Activated CD4-positive, alpha-beta T cell treated with anti-CD3 and anti-CD28 coated beads, Interleukin-10, Interleukin-2, amounts not matched to agents 100 ng/mL and 50 ng/mL, durations not matched to agents 16 hours and 8 hours (primary cell): ENCODE data around the gene GK2.

ENCODE experiments used
- DNase-seq: peaks from one replicate; pipeline ENCODE4 v3.0.0-alpha.2; 2020

Gene GK2

DNA sequence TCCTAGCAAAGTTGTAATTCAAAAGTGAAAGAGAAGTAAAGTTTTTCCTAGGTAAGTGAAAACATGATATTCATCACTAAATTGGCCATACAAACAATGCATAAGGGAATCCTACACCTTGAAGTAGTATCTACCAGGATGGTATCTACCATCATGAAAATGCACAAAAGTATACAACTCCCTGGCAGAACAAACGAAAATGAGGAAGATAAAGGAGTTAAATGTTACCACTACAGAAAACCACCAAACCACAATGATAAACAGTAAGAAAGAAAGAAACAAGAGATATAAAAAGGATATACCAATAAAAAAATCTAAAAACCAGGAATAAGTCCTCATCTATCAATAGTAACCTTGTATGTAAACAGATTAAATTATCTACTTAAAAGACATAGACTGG, 26.9 kb downstream of the GK2 start:
- DNase-seq: no peak

DNA sequence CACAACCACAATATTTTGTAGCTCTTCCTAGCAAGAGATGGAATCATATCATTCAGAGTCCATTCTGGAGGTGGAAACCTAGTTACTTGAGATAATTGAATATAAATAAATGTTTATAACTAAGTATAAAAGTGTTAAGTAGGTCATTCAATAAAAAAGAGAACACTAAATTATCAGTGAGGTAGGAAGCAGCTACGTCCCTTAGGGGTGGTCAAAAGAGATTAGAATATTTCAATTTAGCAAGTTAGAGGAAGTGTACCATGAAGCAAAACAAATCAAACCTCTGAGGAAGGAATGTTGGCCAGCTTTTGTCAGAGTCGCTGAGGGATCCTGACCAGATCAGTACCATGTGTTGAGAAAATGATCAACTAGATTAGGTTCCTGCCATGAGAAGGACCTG, 38.0 kb downstream of the GK2 start:
- no peak for DNase-seq

DNA sequence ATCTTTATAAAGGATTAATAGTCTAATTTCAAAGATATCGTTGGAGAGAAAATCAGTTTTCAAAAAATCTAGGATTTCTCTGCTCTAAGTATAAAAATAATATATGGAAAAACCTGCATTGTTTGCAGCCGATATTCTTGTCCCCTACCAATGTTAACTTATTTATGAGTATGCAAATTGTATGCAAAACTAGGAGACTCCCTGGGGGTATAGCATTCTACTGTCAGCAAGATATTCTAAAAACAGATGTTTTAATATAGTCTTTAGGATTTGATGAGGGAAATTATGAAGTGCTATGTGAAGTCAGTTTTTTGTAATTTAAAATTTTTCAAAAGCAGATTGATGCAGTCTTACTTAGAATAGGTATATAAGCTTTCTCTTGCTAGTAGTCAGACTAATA, 40.9 kb downstream of the GK2 start:
- DNase-seq: no peak

DNA sequence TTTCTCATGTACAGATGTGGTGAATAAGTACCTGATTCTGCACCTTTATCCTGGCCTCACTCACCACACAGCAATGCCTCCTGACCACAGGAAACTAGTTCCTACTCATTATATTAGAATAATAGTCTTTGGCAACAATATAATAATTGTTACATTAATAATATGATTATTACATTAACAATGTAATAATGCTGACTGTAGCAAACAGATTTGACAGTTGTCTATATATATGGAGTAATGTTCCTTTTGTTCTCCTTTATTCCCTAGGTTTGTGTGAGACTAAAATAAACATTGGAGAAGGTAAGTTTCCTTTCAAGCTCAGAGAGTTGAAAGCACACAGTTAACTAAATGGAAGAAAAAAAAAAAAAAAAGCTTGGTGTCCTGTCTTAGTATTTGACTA, 41.6 kb downstream of the GK2 start:
- no peak for DNase-seq

DNA sequence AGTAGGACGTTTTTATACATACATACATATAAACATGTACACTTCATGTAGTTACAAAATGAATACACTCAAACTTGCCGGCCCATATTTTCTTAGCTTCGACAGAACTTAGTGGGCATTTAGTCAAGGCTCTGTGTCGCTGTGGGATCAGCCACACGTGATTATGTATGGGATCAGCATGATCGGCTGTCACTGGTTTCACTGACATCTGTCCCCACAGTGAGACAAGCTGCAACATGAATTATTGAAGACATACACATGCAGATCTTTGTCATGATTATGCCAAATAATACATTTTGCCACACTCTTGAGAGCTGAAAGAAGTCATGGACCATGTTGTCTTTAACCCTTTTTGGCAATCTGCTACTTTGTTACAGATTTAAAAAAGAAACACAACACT, 44.0 kb downstream of the GK2 start:
- DNase-seq: no peak

DNA sequence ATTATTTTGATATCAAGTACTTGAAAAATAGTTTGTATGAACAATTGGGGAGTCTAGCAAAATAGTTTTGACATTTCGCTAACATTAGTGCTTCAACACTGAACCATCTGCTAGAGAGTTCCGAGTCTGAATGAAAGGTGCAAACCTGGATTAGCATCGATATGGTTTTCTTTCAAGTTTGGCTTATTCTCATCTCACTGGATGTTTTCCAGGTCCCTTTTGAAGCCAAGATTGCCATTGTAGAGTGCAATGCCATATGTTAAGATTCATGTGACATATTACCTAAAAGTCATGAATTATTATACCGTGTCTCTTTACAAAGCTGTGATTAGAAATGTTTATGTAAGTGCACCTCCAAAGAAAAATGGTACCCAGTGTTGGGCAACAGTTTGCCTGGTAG, 45.4 kb downstream of the GK2 start:
- no peak for DNase-seq

DNA sequence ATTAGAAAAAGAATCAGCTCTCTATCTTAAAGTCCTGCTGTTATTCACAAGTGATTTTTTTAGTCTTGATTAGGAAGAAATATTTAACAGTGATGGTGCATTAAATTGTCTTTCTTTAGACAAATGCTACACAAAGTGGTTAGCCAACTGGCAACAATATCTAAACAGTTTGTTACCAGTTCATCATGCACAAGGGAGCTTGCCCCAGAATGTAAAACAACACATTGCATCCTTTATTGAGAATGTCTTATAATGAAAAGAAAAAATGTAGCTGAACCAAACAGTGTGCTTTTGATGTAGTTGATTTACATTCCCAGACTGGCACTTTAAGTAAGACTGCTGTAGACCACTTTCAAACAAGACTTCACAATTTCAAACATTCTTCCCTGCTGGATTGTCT, 48.0 kb downstream of the GK2 start:
- DNase-seq: no peak

DNA sequence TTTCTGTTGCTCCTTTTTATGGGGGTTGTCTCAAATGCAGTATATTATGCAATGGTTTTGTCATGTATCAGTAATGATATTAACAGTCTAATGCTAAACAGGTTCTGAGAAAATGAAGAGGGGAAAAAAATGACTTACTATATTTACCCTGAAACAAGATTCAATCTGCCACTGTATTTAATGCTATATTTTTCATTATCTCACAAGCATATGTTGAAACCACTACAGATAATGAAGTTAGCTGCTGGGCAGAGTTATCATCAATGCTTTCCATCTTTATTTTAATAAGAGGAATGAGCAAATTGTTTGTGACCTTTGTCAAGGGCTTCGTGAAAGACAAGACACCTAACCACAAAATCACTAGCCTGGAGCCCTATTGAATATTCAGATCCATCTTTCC, 49.6 kb downstream of the GK2 start:
- no peak for DNase-seq

DNA sequence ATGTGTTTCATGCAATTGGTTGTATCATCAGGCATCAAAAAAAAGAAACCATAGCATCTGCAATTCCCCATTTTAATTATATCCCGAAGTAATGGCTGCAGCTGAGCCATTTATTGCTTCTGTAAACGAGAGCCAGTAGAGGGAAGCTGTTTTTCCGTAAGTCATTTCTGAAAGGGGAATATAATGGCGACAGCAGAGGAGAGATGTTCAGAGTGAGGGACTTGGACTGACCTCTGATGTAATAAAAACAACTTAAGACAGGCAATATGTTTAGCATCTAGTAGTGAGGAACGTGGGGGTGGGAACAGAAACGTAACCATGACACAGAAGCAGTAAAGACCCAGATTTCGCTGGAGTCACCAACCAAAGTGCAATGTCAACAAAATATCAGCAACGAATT, 50.7 kb downstream of the GK2 start:
- DNase-seq: no peak
